ENCODE results near the gene DCST2.
A peak's percentile ranks its signal among the peaks of the same experiment; 100 is the strongest.

Gene DCST2

DNA sequence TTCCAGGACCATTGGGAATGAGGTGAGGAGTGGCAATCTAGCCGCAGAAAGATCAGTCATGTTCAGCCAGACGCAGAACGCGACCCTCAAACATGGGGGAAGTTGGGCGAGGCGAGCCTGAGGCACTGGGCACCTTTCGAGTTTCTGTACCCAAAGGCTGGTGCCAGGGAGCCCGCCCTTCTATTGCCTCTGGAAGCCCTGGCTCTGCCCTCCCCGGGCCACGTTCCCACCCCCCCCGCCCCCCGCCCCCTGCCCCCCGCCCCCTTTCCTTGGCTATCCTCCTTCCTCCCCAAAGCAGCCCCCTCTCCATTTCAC, 33.2 kb downstream of the DCST2 start:
- Histone ChIP-seq H3K9me3 (ENCODE audit: insufficient read depth, low read depth, low read length) (no peaks in the 10 kb centered on the region), H3F3A (ENCODE audit: low read depth) (peaks cover 21% of the 10 kb centered on the region), H2AFZ (ENCODE audit: low read length) (no peak overlapping the region), H3K79me2 (ENCODE audit: insufficient read depth, low read length) (no peaks in the 10 kb centered on the region), H3K36me3 (ENCODE audit: insufficient read depth, low read length) (no peaks in the 10 kb centered on the region), H3K9me2 (replicated peaks; ENCODE audit: low read depth, low read length) (no peaks in the 10 kb centered on the region), H3K27me3 (ENCODE audit: insufficient read depth, low read length, poor library complexity, severe bottlenecking) (no peaks in the 10 kb centered on the region), H3K4me1 (ENCODE audit: insufficient read depth, low read length, poor library complexity, severe bottlenecking) (peaks cover 35% of the 10 kb centered on the region), H3K4me3 (ENCODE audit: low read length, poor library complexity, severe bottlenecking) (peak overlapping the region; percentile 81), H3K9ac (ENCODE audit: low read depth, low read length, poor library complexity, severe bottlenecking) (peak overlapping the region; percentile 81), H3K4me2 (ENCODE audit: low read depth, low read length, poor library complexity, severe bottlenecking) (peak overlapping the region; percentile 92), H4K20me1 (ENCODE audit: insufficient read depth, low read length, poor library complexity, severe bottlenecking) (no peaks in the 10 kb centered on the region)
- TF ChIP-seq, protein P1, sequence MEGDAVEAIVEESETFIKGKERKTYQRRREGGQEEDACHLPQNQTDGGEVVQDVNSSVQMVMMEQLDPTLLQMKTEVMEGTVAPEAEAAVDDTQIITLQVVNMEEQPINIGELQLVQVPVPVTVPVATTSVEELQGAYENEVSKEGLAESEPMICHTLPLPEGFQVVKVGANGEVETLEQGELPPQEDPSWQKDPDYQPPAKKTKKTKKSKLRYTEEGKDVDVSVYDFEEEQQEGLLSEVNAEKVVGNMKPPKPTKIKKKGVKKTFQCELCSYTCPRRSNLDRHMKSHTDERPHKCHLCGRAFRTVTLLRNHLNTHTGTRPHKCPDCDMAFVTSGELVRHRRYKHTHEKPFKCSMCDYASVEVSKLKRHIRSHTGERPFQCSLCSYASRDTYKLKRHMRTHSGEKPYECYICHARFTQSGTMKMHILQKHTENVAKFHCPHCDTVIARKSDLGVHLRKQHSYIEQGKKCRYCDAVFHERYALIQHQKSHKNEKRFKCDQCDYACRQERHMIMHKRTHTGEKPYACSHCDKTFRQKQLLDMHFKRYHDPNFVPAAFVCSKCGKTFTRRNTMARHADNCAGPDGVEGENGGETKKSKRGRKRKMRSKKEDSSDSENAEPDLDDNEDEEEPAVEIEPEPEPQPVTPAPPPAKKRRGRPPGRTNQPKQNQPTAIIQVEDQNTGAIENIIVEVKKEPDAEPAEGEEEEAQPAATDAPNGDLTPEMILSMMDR (conservative IDR thresholded peaks at IDR 0.05; ENCODE audit: low read length) = no peak
- TF ChIP-seq EZH2phosphoT487 (IDR thresholded peaks at IDR 0.05; ENCODE audit: borderline replicate concordance) = no peak

DNA sequence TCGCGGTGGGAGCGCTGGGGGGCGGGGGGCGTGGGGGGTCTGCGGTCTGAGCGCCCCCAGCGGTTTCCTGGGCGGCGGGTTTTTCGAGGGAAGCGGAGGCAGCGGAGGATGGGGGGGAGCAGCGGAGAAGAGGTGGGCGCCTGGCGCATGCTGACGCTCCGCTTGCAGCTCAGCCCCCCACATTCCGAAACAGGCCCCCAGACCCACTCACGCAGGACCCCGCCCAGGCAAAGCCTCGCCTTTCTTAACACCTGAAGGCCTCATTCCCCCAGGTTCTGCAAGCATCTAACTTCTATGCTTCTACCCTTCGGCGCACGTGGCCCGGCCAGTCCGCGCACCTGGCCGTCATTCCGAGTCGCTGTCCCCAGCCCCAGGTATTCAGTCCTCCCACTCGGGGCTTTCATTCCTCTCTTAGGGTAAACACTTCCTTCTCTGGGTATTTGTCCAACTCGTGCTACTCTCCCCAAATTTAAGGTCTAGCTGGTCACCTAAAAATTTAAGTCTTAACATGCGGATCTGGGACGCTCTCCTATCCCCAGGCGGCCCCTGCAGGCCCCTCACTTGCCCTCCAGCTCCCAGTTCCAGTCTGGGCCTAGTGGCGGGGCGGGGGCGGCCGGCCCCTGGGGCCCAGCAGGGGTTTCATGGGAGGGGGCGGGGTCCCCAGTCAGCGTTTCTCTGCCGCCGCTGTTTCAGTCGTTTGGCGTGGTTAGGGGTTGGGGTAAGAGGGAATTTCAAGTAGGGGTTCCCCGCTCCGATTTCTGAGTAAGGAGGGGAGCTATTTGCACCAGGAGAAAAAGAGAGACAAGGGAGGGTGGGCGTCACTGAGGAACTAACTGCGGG, 33.8 kb downstream of the DCST2 start:
- Histone ChIP-seq H3K79me2 (ENCODE audit: insufficient read depth, low read length) (no peaks in the 10 kb centered on the region), H3K9me2 (replicated peaks; ENCODE audit: low read depth, low read length) (no peaks in the 10 kb centered on the region), H3K4me3 (ENCODE audit: low read length, poor library complexity, severe bottlenecking) (peak overlapping the region; percentile 81), H3K27me3 (ENCODE audit: insufficient read depth, low read length, poor library complexity, severe bottlenecking) (no peaks in the 10 kb centered on the region), H3K4me2 (ENCODE audit: low read depth, low read length, poor library complexity, severe bottlenecking) (peak overlapping the region; percentile 92), H3K36me3 (ENCODE audit: insufficient read depth, low read length) (no peaks in the 10 kb centered on the region), H3K4me1 (ENCODE audit: insufficient read depth, low read length, poor library complexity, severe bottlenecking) (peaks cover 32% of the 10 kb centered on the region), H3K9ac (ENCODE audit: low read depth, low read length, poor library complexity, severe bottlenecking) (peak overlapping the region; percentile 81), H3F3A (ENCODE audit: low read depth) (peaks cover 21% of the 10 kb centered on the region), H2AFZ (ENCODE audit: low read length) (peak overlapping the region; percentile 34), H3K9me3 (ENCODE audit: insufficient read depth, low read depth, low read length) (no peaks in the 10 kb centered on the region), H4K20me1 (ENCODE audit: insufficient read depth, low read length, poor library complexity, severe bottlenecking) (no peaks in the 10 kb centered on the region)
- TF ChIP-seq, protein P1 (conservative IDR thresholded peaks at IDR 0.05; ENCODE audit: low read length) = no peak
- TF ChIP-seq EZH2phosphoT487 (IDR thresholded peaks at IDR 0.05; ENCODE audit: borderline replicate concordance) = no peak

DNA sequence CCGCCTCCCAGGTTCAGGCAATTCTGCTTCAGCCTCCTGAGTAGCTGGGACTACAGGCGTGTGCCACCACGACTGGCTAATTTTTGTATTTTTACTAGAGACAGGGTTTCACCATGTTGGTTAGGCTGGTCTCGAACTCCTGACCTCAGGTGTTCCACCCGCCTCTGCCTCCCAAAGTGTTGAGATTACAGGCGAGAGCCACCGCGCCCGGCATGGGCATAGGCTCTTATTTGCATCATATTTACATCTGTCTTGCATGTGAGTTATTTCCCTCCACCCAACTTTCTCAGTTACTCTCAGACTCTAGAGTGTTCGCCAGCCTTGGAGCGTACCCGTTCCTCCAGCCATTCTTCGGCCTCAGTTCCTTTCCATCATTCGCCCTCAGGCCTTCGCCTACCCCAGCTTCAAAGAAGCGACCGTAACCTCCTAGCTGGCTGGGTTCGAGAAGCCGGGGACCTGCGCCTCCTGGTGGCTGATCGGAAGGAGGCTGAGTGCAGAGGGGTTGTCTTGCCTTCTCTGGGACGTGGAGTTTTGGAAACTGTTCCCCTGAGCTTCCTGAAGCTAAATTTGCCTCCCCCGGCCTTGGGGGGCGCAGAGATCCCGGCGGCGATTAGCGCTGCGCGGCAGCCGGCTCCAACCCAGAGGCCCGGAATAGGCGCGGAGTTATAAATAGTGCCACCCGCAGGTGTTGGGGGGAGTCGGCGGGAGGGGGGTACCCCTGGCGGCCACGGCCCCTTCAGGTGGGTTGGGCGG, 34.6 kb downstream of the DCST2 start:
- Histone ChIP-seq H3K4me2 (ENCODE audit: low read depth, low read length, poor library complexity, severe bottlenecking) (peak overlapping the region; percentile 92), H3K4me1 (ENCODE audit: insufficient read depth, low read length, poor library complexity, severe bottlenecking) (peaks cover 31% of the 10 kb centered on the region), H4K20me1 (ENCODE audit: insufficient read depth, low read length, poor library complexity, severe bottlenecking) (no peaks in the 10 kb centered on the region), H2AFZ (ENCODE audit: low read length) (peak overlapping the region; percentile 34; the same call in 1 of the 2 replicates), H3F3A (ENCODE audit: low read depth) (peaks cover 21% of the 10 kb centered on the region), H3K79me2 (ENCODE audit: insufficient read depth, low read length) (no peaks in the 10 kb centered on the region), H3K9me2 (replicated peaks; ENCODE audit: low read depth, low read length) (no peaks in the 10 kb centered on the region), H3K27me3 (ENCODE audit: insufficient read depth, low read length, poor library complexity, severe bottlenecking) (no peaks in the 10 kb centered on the region), H3K36me3 (ENCODE audit: insufficient read depth, low read length) (no peaks in the 10 kb centered on the region), H3K9ac (ENCODE audit: low read depth, low read length, poor library complexity, severe bottlenecking) (peak overlapping the region; percentile 81), H3K4me3 (ENCODE audit: low read length, poor library complexity, severe bottlenecking) (peak overlapping the region; percentile 81), H3K9me3 (ENCODE audit: insufficient read depth, low read depth, low read length) (no peaks in the 10 kb centered on the region)
- no peak for TF ChIP-seq EZH2phosphoT487 (IDR thresholded peaks at IDR 0.05; ENCODE audit: borderline replicate concordance)
- TF ChIP-seq, protein P1 (conservative IDR thresholded peaks at IDR 0.05; ENCODE audit: low read length) = peak; percentile 98
